Kidney (tissue), 14 donors: ENCODE results near the gene ADGRG1. TPM values are rescaled to one million over a fixed set of nuclear protein-coding genes. Genes with fewer than 3 reads are reported as not detected.

Source experiments
- DNase-seq, 5 donors: peaks; one replicate each; pipeline ENCODE4 v3.0.0-alpha.2; 2013 to 2020
- FAIRE-seq: peaks from 2 replicates; lab custom pipeline; 2012; peaks lifted over from hg19 to GRCh38; lab: Jason Lieb, UNC
- H3K27ac ChIP-seq, 2 donors: one replicate each; pipeline ENCODE4 v1.7.0; 2013; ENCODE audit warnings: low read depth in 2 of 2, low read length in 2 of 2, inconsistent platforms in 1 of 2
- H3K27me3 ChIP-seq: one replicate; pipeline ENCODE4 v1.7.1; 2013; ENCODE audit warnings: low read length, inconsistent platforms; ENCODE audit not compliant: control insufficient read depth, insufficient read depth
- H3K36me3 ChIP-seq, 3 donors: one replicate each; pipeline versions ENCODE4 v1.7.0 to v1.7.1; 2013; ENCODE audit warnings: low read length in 3 of 3, control low read depth in 1 of 3, inconsistent platforms in 1 of 3; ENCODE audit not compliant: insufficient read depth in 3 of 3, control insufficient read depth in 2 of 3
- H3K4me1 ChIP-seq, 3 donors: one replicate each; pipeline versions ENCODE4 v1.7.0 to v1.7.1; 2013; ENCODE audit warnings: low read length in 3 of 3, inconsistent platforms in 1 of 3, low read depth in 1 of 3; ENCODE audit not compliant: control insufficient read depth in 2 of 3, insufficient read depth in 2 of 3
- H3K4me3 ChIP-seq, 3 donors: one replicate each; pipeline versions ENCODE4 v1.7.0 to v1.8.1; 2013; ENCODE audit warnings: low read length in 3 of 3, control low read depth in 1 of 3, inconsistent platforms in 1 of 3
- H3K9ac ChIP-seq, 3 donors: one replicate each; pipeline versions ENCODE4 v1.7.0 to v1.7.1; 2013; ENCODE audit warnings: low read length in 3 of 3, control low read depth in 1 of 3, inconsistent platforms in 1 of 3
- H3K9me3 ChIP-seq, 3 donors: one replicate each; pipeline versions ENCODE4 v1.7.0 to v1.7.1; 2013; ENCODE audit warnings: low read length in 3 of 3, control low read depth in 1 of 3, inconsistent platforms in 1 of 3; ENCODE audit not compliant: control insufficient read depth in 2 of 3, insufficient read depth in 1 of 3
- CTCF ChIP-seq: IDR thresholded peaks from 3 replicates; pipeline ENCODE4 v1.5.1; 2012; ENCODE audit warnings: mild to moderate bottlenecking, moderate library complexity, borderline replicate concordance; ENCODE audit not compliant: insufficient read depth; ENCODE audit errors: extremely low read depth
- intact Hi-C: fragments of 100-400 bp; cut with DNase I; formaldehyde crosslinking; loops from one replicate; pipeline ENCODE4 v1.11.1; 2022
- polyA plus RNA-seq: library from polyadenylated mRNA; stranded (reverse); fragments of 350-450 nt; fragmentation: Illumina TruSeq; extraction: RNeasy Lipid Tissue Mini Kit (QIAGEN cat#74804); gene quantifications from one replicate; pipeline ENCODE4 v1.2.3, GENCODE V29; 2014; ENCODE audit warnings: low read depth, low replicate concordance; ENCODE audit not compliant: insufficient read depth
- total RNA-seq: library from RNA; stranded (reverse); fragmentation: NEBNext Ultra II Directional; extraction: Animal tissue kit (Norgen Biotek cat#: 25700); gene quantifications from one replicate; pipeline ENCODE4 v1.2.1, GENCODE V29; 2021
- donor health status: control.
- donor health status: control.
- donor health status: control.
- donor health status: control.
- donor health status: control.
- donor health status: DM: yes; HTN: yes; CAD: no.
- donor health status: Normal renal cell carcinoma (clear cell type).

The ADGRG1 gene
- total and polyA plus RNA-seq, 2 donors from 2014 or later: 188 to 351 TPM

- H3K27ac ChIP-seq: peak overlapping the region; percentile 64 to 69
- no peaks in the 10 kb centered on the region for H3K9me3 ChIP-seq
- no peaks in the 10 kb centered on the region for H3K27me3 ChIP-seq
- H3K4me1 ChIP-seq: peaks cover 0 to 26% (median 14%) of the 10 kb centered on the region in 3 donors
- H3K4me3 ChIP-seq: no peak overlapping the region
- intact Hi-C loops: loop anchor here (5.0 kb wide), 1 partner anchor 56 kb away; no protein-coding TSS in a partner anchor
- FAIRE-seq (no peak), DNase-seq (no peak)
- peaks cover 0 to 53% (median 30%) of the 10 kb centered on the region in 3 donors for H3K36me3 ChIP-seq
- H3K9ac ChIP-seq: peak overlapping the region in 1 of 3 donors; percentile 57
- no peak for TF ChIP-seq CTCF
Observed at GRCh38 chr16:57648125-57648524, 19.7 kb downstream of the ADGRG1 start.

DNA sequence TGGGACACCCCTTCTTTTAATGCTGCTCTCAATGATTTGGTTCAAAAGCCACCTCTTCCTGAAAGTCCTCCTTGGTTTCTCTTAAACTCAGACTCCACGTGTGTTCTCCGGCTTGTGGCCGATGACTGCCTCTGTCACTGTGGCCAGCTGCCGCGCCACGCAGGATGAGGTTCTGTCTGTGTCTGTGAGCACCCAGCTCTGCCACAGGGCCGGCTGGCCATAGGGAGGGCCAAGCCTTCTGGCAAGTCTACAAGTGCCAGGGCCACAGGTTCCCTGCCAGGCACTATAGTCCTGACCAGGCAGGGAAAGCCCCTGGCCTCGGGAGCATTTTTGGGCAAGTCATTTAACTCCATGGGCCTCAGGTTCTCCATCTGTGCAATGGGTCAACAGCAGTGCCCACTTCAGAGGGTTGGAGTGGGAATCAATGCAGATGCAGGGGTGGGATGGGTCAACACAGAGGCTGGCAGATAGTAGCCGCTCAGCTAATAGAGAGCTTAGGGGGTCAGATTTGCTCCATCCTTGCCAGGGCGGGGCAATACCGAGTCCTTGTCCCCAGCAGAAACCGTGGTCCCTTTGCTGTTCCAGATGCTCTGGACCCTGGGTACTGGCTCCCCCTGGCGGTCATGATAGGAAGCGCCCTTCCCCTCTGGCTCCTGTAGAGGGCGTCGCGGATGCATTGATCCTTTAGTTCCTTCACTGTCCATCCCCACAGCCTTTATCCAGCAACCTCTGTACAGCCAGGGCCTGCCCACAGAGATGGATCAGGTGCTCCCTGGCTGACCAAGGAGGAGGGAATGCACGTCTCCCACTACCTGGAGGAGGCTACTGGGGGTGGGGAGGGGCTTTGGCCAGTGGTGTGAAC is 20.4 kb downstream of the ADGRG1 start:
- no peak overlapping the region for H3K9ac ChIP-seq
- FAIRE-seq: no peak
- peak overlapping the region; percentile 14 to 69 for H3K27ac ChIP-seq
- H3K36me3 ChIP-seq: peaks cover 0 to 56% (median 32%) of the 10 kb centered on the region in 3 donors
- H3K4me1 ChIP-seq: peaks cover 0 to 26% (median 9%) of the 10 kb centered on the region in 3 donors
- H3K4me3 ChIP-seq: no peak overlapping the region
- no peaks in the 10 kb centered on the region for H3K9me3 ChIP-seq
- DNase-seq: peak; percentile 79 to 91 (median 87)
- TF ChIP-seq CTCF: peak; percentile 100
- intact Hi-C loops: loop anchor here (5.0 kb wide), 1 partner anchor 57 kb away; no protein-coding TSS in a partner anchor
- H3K27me3 ChIP-seq: no peaks in the 10 kb centered on the region

DNA sequence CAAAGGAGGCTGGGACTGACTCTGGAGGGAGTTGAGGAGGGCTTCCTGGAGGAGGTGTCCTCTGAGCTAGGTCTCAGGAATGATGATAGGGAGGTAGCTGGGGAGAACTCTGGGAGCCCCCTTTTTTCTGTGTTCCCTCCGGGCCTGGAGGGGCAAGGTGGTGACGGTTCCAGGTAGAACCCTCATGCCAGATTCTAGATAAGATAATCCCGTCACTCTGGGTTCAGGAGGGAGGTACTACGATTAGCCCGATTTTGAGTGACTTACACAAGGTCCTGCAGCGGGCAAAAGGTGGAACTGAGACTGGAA is 21.0 kb downstream of the ADGRG1 start:
- intact Hi-C loops: loop anchor here (5.0 kb wide), 1 partner anchor 57 kb away; no protein-coding TSS in a partner anchor
- H3K4me3 ChIP-seq: no peak overlapping the region
- FAIRE-seq (no peak), DNase-seq (no peak)
- H3K9ac ChIP-seq: no peak overlapping the region
- H3K27ac ChIP-seq: no peak overlapping the region
- no peaks in the 10 kb centered on the region for H3K27me3 ChIP-seq
- peaks cover 0 to 23% (median 9%) of the 10 kb centered on the region in 3 donors for H3K4me1 ChIP-seq
- H3K36me3 ChIP-seq: peaks cover 0 to 50% (median 28%) of the 10 kb centered on the region in 3 donors
- TF ChIP-seq CTCF: no peak
- H3K9me3 ChIP-seq: no peaks in the 10 kb centered on the region
